HG02571 (cell line): ENCODE measurements around the gene CAPN14.
"Not testable (repeated sequence)": the region's sequence is repeated elsewhere in the genome, so short reads cannot be mapped to it uniquely, and the experiment has no call there.

ENCODE experiments used
- ATAC-seq: cut with Tn5 transposase; IDR thresholded peaks from one replicate; pipeline ENCODE4 v1.9.1; 2021; ENCODE audit warnings: mild to moderate bottlenecking, moderate library complexity; ENCODE audit not compliant: unreplicated experiment

Gene CAPN14

DNA sequence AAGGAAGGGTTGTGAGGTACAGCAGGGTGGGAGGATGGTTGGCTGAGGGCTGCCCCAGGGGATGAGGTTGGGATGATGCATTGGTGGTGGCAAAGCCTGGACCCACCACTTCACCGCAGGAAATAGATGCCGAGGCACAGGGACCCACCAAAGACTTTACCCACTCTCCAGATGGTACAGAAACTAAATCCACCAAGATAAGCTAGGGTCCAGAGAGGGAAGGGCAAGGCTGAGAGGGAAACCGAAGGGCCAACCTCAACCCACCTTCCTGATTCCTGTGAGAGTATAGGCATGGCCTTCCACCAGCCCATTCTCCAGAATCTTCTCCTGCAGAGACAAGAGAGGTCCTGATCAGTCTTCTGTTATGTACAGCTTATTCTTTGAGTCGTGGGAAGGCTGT lies 18.1 kb downstream of the CAPN14 start:
- ATAC-seq, result no peak

DNA sequence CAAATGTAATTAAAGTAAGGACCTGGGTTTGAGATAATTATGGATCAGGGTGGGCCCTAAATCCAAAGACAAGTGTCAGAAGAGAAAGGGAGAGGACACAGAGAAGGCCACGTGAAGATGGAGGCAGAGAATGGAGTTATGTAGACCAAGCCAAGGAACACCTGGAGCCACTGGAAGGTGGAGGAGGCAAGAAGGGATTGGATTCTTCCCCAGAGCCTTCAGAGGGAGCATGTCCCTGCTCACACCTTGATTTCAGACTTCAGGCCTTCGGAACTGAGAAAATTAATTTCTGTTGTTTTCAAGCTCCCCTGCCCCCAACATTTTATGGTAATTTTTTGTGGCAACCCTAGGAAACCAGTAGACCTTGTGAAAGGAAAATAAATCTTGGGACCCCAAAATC lies 19.6 kb downstream of the CAPN14 start:
- no peak for ATAC-seq

DNA sequence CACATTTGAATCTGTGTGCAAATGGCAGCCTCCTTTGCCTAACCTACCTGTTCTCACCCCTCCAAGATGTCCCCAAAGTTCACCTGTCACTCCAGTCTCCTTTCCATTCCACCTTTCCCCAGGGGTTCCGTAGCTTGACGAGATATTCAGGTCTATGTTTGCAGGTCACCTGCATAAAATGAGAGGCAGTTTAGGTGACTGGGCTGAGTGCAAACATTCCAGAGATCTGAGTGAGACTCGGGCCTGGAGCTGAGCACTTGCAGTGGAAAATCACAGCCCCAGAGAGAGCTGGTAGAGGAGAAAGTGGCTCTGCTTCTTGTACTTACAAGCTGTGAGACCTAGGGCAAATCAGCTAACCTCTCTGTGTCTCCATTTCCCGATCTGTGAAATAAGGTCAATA lies 20.1 kb downstream of the CAPN14 start:
- ATAC-seq, result no peak

- ATAC-seq, result no peak
Observed at GRCh38 chr2:31196622-31197021, 20.7 kb downstream of the CAPN14 start.

- no peak for ATAC-seq
Observed at GRCh38 chr2:31193806-31194205, 23.5 kb downstream of the CAPN14 start.

GRCh38 chr2:31192851-31193392 lies 24.4 kb downstream of the CAPN14 start:
- no peak for ATAC-seq

GRCh38 chr2:31192396-31192795 lies 24.9 kb downstream of the CAPN14 start:
- ATAC-seq, result no peak

DNA sequence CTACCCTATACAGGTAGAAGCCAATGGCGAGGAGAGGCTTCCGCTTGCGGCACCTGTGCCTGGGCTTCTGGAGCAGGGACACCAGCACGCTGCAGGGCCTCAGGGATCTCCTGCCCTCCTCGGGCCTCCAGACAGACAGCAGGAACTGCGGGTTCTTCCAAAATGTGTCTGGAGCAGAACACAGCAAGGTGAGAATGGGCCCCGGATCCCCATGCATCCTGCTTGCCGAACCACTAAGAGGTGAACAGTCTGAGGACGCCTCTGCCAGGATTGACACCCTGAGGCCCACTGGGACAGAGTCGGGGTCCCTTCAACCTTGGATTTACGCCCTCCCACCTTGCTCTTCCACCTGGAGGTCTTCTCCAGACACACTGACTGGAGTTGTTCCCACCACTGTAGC lies 25.4 kb downstream of the CAPN14 start:
- ATAC-seq, result no peak

GRCh38 chr2:31190188-31190587 lies 27.1 kb downstream of the CAPN14 start:
- ATAC-seq, result no peak

DNA sequence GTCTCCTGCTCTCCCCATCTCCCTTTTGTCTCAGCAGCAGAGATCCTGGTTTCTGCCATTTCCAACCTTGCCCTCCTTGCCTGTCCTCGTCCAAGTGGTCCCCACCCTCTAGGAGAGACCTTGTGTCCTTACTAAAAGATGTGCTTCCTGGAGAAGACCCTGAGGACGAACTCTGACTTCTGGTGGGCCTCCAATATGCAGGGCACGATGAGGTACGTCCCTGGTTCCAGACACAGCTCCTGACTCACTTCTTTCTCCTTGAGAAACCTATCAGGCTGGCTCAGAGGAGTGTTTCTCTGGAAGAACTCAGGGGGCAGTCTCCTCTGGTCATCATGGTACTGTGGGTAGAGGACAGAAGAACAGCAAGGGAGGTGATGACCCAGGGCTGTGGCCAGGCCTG lies 28.2 kb downstream of the CAPN14 start:
- ATAC-seq, result no peak

DNA sequence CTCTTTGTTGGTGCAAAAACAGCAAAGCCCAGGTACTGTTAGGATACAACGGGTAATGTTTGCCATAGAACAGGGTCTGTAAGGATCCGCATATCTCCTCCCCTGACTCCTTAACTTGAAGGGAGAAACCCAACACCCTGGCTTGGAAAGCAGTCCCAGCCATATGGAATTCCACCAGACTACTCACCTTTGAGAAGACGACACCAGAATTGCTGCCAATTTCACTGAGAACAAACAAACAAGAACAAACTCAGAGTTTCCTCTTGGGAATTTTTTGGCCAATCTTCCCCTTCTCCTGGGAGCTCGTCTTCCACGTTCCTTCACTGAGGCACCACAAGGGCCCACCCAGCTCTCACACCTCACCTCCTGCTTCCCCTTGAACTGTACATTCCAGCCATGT lies 29.2 kb downstream of the CAPN14 start:
- ATAC-seq, result no peak

DNA sequence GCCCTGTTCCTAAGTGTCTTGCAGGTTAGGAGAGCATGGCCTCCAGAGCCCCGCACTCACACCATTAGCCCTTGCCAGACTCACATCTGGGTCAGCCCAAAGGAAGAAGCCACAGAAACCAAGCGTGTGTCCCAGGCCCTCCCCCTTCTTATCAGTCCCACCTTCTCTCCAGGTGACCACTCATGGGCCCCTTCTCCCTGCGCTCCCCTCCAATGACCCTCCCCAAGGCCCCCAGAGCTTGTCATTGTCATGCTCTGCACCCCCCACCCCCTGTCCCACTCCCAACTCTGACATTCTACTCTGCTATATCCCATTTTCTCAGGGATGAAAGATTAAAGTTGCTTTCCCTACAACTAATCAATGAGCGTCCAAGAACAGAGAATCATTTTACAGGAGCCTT lies 30.1 kb downstream of the CAPN14 start:
- no peak for ATAC-seq

DNA sequence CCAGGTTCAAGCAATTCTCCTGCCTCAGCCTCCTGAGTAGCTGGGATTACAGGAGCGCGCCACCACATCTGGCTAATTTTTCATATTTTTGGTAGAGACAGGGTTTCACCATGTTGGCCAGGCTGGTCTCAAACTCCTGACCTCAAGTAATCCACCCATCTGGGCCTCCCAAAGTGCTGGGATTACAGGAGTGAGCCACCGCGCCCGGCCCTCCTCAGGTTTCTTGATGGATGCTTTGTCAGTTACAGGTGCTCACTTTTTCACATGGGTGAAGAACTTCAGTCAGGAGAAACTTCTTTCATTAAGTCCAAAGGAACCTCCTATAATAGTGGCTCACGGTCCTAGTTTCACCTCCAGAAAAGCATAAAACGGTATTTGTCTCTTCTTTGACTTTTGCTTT lies 33.3 kb downstream of the CAPN14 start:
- ATAC-seq, result not testable (repeated sequence)

DNA sequence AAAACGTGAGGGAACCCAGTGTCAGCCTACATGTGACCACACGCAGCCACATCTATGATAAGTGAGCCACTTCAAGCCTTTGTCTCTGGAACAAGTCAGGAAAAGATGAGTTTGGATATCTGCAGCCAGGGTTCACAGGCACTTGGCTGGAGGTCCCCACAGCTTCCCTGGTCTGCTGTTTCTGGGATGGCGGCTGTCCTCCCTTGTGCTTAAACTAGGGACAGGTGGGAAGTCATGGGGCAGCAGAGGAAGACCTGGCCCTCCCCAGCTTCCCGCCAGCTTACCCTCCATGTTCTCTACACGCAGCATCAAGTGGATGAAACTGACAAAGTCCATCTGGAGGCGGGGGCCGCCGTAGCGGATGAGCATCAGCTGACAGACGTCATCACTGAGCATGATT lies 40.6 kb downstream of the CAPN14 start:
- no peak for ATAC-seq

DNA sequence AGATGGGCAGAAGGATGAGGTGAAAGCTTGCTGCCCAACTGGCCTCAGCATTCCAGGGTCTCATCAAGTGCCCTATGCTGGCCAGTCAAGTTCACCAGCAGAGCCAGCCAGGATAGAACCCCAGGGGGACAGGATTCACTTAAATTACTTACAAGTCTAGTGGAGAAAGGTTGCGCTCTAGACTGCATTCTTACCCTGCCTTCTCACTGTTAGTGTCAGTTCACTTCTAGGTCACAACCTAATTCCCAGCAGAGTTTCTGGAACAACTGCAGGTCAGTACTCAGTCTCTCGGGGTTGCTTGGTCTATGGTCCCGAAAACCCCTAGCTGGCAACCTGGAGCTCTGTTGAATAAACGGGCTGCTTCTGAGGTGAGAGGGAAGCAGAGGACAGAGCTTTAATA lies 46.2 kb downstream of the CAPN14 start:
- no peak for ATAC-seq

GRCh38 chr2:31170071-31170698 lies 47.1 kb downstream of the CAPN14 start:
- peak; percentile 84 for ATAC-seq

- no peak for ATAC-seq
Observed at GRCh38 chr2:31168291-31168690, 49.0 kb downstream of the CAPN14 start.

- no peak for ATAC-seq
Observed at GRCh38 chr2:31166925-31167324, 50.4 kb downstream of the CAPN14 start.

DNA sequence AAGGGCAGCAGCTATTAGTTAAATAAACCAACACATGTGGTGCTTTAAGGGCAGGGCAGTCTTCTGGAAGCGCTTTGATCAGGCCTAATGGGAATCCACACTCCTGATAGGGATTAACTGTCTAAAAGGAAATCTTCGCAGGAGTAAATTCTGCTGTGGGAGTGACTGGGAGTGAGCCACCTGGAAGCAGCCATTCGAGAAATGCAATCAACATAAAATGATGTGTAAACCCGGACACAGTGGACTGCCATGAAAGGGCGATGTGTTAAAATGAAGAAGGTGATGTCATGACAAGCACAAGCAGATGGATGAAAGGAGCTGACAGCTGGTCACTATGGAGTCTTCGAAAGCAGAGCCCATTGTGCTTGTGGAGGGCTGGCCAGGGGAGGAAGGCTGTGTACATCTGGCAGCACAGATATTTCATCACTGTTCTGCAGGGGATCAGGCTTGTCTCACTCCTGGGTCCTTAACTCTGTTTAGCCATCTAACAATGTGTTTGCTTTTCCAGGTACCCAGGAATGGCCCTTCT lies 54.2 kb downstream of the CAPN14 start:
- ATAC-seq, result no peak

DNA sequence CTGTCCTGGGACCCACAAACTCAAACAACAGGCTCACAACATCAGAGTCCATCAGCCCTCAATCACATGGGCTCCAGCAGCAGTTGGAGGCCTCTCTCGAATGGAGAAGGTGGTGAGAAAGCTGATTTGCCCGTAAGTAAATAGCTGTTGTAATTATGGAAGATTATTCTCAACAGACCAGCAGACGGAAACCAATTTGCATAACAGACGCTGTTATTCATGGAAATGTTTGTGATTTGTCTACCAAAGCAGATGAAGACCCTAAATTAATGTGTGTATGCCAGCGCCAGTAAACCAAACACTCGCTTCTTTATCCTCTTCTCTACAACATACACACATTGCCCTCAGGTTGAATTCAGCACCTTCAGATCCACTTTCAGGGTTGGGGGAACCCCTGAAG lies 55.7 kb downstream of the CAPN14 start:
- no peak for ATAC-seq

GRCh38 chr2:31151501-31151900 lies 65.8 kb downstream of the CAPN14 start:
- no peak for ATAC-seq

DNA sequence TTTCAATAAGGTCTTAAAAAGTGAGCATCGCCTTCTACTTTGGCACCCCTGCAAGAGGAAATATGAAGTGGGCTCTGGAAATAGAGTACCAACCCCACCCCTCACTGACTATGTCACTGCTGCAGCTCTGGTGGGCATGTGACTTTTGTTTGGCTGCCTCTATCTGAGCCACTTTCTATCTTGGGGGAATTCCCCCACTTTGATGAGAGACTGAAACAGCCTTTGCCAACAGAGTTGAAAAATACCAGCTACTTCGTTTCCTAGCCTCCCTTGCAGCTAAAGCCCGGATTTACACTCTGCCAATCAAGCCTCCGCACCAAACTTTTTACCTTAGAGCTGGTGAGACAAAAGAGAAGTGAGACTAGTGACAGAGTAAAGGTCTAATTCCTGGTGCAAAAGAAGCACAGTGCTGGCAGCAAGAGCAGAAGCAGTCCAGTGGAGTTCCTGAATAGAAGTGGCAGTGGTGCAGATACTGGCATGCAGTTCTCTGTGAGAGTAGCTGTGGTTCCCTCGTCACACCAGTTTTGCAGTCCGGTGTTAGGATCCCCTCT lies 67.1 kb downstream of the CAPN14 start:
- no peak for ATAC-seq

- no peak for ATAC-seq
Observed at GRCh38 chr2:31148514-31148913, 68.8 kb downstream of the CAPN14 start.
